ENCODE data around the gene TMCO5A. TPM values are rescaled to one million over a fixed set of nuclear protein-coding genes. Genes with fewer than 3 reads are reported as not detected.

Gene TMCO5A
- total RNA-seq = not detected

- Histone ChIP-seq H3K4me3 (no peak within 1 kb of the TSS), H3K36me3 (no peaks in the 10 kb centered on the region), H3K4me1 (no peaks in the 10 kb centered on the region), H3K27ac (no peak within 1 kb of the TSS), H3K27me3 (no peaks in the 10 kb centered on the region), H3K9me3 (no peaks in the 10 kb centered on the region)
- DNase-seq = no peak
- no peak for TF ChIP-seq POLR2A (IDR thresholded peaks at IDR 0.05)
- no peak for TF ChIP-seq CTCF (IDR thresholded peaks at IDR 0.05)
These were observed at the start of gene TMCO5A for GRCh38 chr15:37934340-37934739. Gene TMCO5A (plus strand): TSS chr15:37934640. CDS start chr15:37936324, 1,684 bp downstream.

- no peaks in the 10 kb centered on the region for H3K36me3 ChIP-seq
- H3K4me3 ChIP-seq = no peak overlapping the region
- no peaks in the 10 kb centered on the region for H3K4me1 ChIP-seq
- no peak for TF ChIP-seq POLR2A (IDR thresholded peaks at IDR 0.05)
- TF ChIP-seq CTCF (IDR thresholded peaks at IDR 0.05) = no peak
- no peaks in the 10 kb centered on the region for H3K9me3 ChIP-seq
- no peak for DNase-seq
- no peaks in the 10 kb centered on the region for H3K27me3 ChIP-seq
- H3K27ac ChIP-seq = no peak overlapping the region
These were observed 48.8 kb upstream of the TMCO5A start for GRCh38 chr15:37885651-37886050.

GRCh38 chr15:37888356-37888755 lies 46.1 kb upstream of the TMCO5A start:
- TF ChIP-seq CTCF (IDR thresholded peaks at IDR 0.05) (no peak), POLR2A (IDR thresholded peaks at IDR 0.05) (no peak)

GRCh38 chr15:37891766-37892368 lies 42.6 kb upstream of the TMCO5A start:
- no peaks in the 10 kb centered on the region for H3K4me1 ChIP-seq
- no peaks in the 10 kb centered on the region for H3K36me3 ChIP-seq
- no peak overlapping the region for H3K4me3 ChIP-seq
- H3K27ac ChIP-seq = no peak overlapping the region
- no peak for DNase-seq
- no peaks in the 10 kb centered on the region for H3K27me3 ChIP-seq
- no peaks in the 10 kb centered on the region for H3K9me3 ChIP-seq
- peak in 5 of 6 experiments; percentile 11 to 70 (median 61) for TF ChIP-seq CTCF (IDR thresholded peaks at IDR 0.05)
- TF ChIP-seq POLR2A (IDR thresholded peaks at IDR 0.05) = no peak

More at GRCh38 chr15:37888356-37888755, 46.1 kb upstream of the TMCO5A start:
- Histone ChIP-seq H3K4me1 (no peaks in the 10 kb centered on the region), H3K36me3 (no peaks in the 10 kb centered on the region), H3K9me3 (no peaks in the 10 kb centered on the region), H3K4me3 (no peak overlapping the region), H3K27me3 (no peaks in the 10 kb centered on the region), H3K27ac (no peak overlapping the region)
- no peak for DNase-seq

- Histone ChIP-seq H3K27me3 (no peaks in the 10 kb centered on the region), H3K4me1 (no peaks in the 10 kb centered on the region), H3K36me3 (no peaks in the 10 kb centered on the region), H3K27ac (no peak overlapping the region), H3K9me3 (no peaks in the 10 kb centered on the region), H3K4me3 (no peak overlapping the region)
- DNase-seq = no peak
- TF ChIP-seq CTCF (IDR thresholded peaks at IDR 0.05) = no peak
- no peak for TF ChIP-seq POLR2A (IDR thresholded peaks at IDR 0.05)
These were observed 41.1 kb upstream of the TMCO5A start for GRCh38 chr15:37893309-37893708.

GRCh38 chr15:37898362-37898761 lies 36.1 kb upstream of the TMCO5A start:
- no peaks in the 10 kb centered on the region for H3K27me3 ChIP-seq
- no peak for TF ChIP-seq POLR2A (IDR thresholded peaks at IDR 0.05)
- TF ChIP-seq CTCF (IDR thresholded peaks at IDR 0.05) = no peak
- no peaks in the 10 kb centered on the region for H3K36me3 ChIP-seq
- H3K4me3 ChIP-seq = no peak overlapping the region
- H3K4me1 ChIP-seq = no peaks in the 10 kb centered on the region
- DNase-seq = no peak
- H3K9me3 ChIP-seq = no peaks in the 10 kb centered on the region
- no peak overlapping the region for H3K27ac ChIP-seq

All from Peyer's patch (tissue), 4 donors.